HG03442 (cell line): ENCODE data around the gene SLC18A3.

ENCODE experiments used
- ATAC-seq: cut with Tn5 transposase; IDR thresholded peaks from one replicate; pipeline ENCODE4 v1.9.1; 2021; ENCODE audit warnings: mild to moderate bottlenecking, moderate library complexity; ENCODE audit not compliant: unreplicated experiment

SLC18A3 gene

GRCh38 chr10:49625411-49625810, 15.3 kb downstream of the SLC18A3 start:
- no peak for ATAC-seq

- ATAC-seq: no peak
Observed at GRCh38 chr10:49627038-49627437, 16.9 kb downstream of the SLC18A3 start.

GRCh38 chr10:49627644-49628247, 17.6 kb downstream of the SLC18A3 start:
- no peak for ATAC-seq

GRCh38 chr10:49628599-49628998, 18.5 kb downstream of the SLC18A3 start:
- no peak for ATAC-seq

GRCh38 chr10:49629431-49629881, 19.3 kb downstream of the SLC18A3 start:
- ATAC-seq: no peak

- no peak for ATAC-seq
Observed at GRCh38 chr10:49631975-49632374, 21.9 kb downstream of the SLC18A3 start.

- ATAC-seq: no peak
Observed at GRCh38 chr10:49632406-49633317, 22.6 kb downstream of the SLC18A3 start.

GRCh38 chr10:49633327-49634068, 23.4 kb downstream of the SLC18A3 start:
- ATAC-seq: no peak

GRCh38 chr10:49634069-49634660, 24.1 kb downstream of the SLC18A3 start:
- ATAC-seq: no peak

- no peak for ATAC-seq
Observed at GRCh38 chr10:49642311-49642710, 32.2 kb downstream of the SLC18A3 start.

- no peak for ATAC-seq
Observed at GRCh38 chr10:49643241-49644034, 33.3 kb downstream of the SLC18A3 start.

- no peak for ATAC-seq
Observed at GRCh38 chr10:49644035-49644646, 34.0 kb downstream of the SLC18A3 start.

GRCh38 chr10:49645417-49645816, 35.3 kb downstream of the SLC18A3 start:
- ATAC-seq: no peak

- no peak for ATAC-seq
Observed at GRCh38 chr10:49645871-49646870, 36.1 kb downstream of the SLC18A3 start.

GRCh38 chr10:49647554-49647953, 37.4 kb downstream of the SLC18A3 start:
- ATAC-seq: no peak

- no peak for ATAC-seq
Observed at GRCh38 chr10:49647985-49648795, 38.1 kb downstream of the SLC18A3 start.

GRCh38 chr10:49649294-49649693, 39.2 kb downstream of the SLC18A3 start:
- no peak for ATAC-seq
